ENCODE data around the gene FCF1. TPM values are rescaled to one million over a fixed set of nuclear protein-coding genes. Genes with fewer than 3 reads are reported as not detected.

FCF1 gene
- polyA plus RNA-seq, 1 of the 3 experiments (the other 2 are of a cell fraction): 42.6 TPM

- WGBS (ENCODE audit: low lambda C conversion rate): 85% methylated on average over 1 of the region's 1 CpG
- CTCF ChIA-PET: interaction anchor here (1.8 to 2.0 kb wide), 2 partner anchors 56 to 59 kb away, joined by 6 to 8 read pairs; partner anchors contain the start of gene LTBP2
- Histone ChIP-seq H3K9me2 (no peaks in the 10 kb centered on the region), H2AFZ (ENCODE audit: low read depth) (no peak overlapping the region), H3K9me3 (no peaks in the 10 kb centered on the region), H4K20me1 (ENCODE audit: insufficient read depth) (no peaks in the 10 kb centered on the region), H3K4me1 (ENCODE audit: control insufficient read depth in 1 of 2, insufficient read depth in 2 of 2, low read depth in 1 of 2, low read length in 1 of 2) (peaks cover 0 to 25% of the 10 kb centered on the region in 2 experiments; a peak in 2 of 4 replicates), H3K9ac (peak overlapping the region; percentile 31; the same call in 1 of the 2 replicates), H3F3A (replicated peaks; ENCODE audit: insufficient read depth) (peaks cover 31% of the 10 kb centered on the region), H3K79me2 (ENCODE audit: insufficient read depth) (no peaks in the 10 kb centered on the region), H3K4me3 (ENCODE audit: low read depth in 2 of 2, low read length in 1 of 2) (no peak overlapping the region), H3K27me3 (ENCODE audit: insufficient read depth) (no peaks in the 10 kb centered on the region), H3K4me2 (no peak overlapping the region), H3K27ac (ENCODE audit: low read depth in 2 of 2, low read length in 1 of 2) (peak overlapping the region in 1 of 2 experiments; percentile 85; a peak in 2 of 4 replicates), H3K36me3 (replicated peaks in 1 of 2; ENCODE audit: control insufficient read depth in 1 of 2, insufficient read depth in 2 of 2, low read length in 1 of 2) (peaks cover 66 to 81% of the 10 kb centered on the region in 2 experiments)
- peak; percentile 12; the same call in 1 of the 2 replicates for TF ChIP-seq RXRA (IDR thresholded peaks at IDR 0.05; ENCODE audit: borderline replicate concordance, low read depth)
- TF ChIP-seq TCF12 (IDR thresholded peaks at IDR 0.05): peak; percentile 29; the same call in 1 of the 2 replicates
- TF ChIP-seq, protein P1, sequence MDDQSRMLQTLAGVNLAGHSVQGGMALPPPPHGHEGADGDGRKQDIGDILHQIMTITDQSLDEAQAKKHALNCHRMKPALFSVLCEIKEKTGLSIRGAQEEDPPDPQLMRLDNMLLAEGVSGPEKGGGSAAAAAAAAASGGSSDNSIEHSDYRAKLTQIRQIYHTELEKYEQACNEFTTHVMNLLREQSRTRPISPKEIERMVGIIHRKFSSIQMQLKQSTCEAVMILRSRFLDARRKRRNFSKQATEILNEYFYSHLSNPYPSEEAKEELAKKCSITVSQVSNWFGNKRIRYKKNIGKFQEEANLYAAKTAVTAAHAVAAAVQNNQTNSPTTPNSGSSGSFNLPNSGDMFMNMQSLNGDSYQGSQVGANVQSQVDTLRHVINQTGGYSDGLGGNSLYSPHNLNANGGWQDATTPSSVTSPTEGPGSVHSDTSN (IDR thresholded peaks at IDR 0.05): no peak
- no peak for DNase-seq
- POLR2A ChIA-PET: no interaction called here
These were observed 45.2 kb upstream of the FCF1 start for GRCh38 chr14:74667758-74668157.

DNA sequence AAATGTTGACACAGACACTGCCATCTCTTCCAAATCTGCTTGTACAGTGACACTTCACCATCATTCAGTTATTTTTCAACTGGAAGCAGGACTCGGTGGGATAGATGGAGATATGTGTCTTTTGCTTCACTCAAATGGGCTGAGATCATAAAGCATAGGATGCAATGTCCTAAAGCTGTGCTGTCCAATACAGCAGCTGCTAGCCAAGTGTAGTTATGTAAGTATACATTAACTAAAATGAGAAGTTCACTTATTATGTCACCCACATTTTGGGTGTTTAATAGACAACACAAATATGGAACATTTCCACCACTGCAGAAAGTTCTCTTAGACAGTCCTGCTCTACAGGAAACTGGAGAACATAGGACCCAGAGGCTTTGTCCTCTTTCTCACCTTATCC is 43.7 kb upstream of the FCF1 start:
- H3K4me1 ChIP-seq (ENCODE audit: control insufficient read depth in 1 of 2, insufficient read depth in 2 of 2, low read depth in 1 of 2, low read length in 1 of 2): peaks cover 0 to 25% of the 10 kb centered on the region in 2 experiments; a peak in 2 of 4 replicates
- no peak for DNase-seq
- no peaks in the 10 kb centered on the region for H4K20me1 ChIP-seq (ENCODE audit: insufficient read depth)
- H3K27me3 ChIP-seq (ENCODE audit: insufficient read depth): no peaks in the 10 kb centered on the region
- H3K4me2 ChIP-seq: no peak overlapping the region
- peaks cover 43% of the 10 kb centered on the region for H3F3A ChIP-seq (replicated peaks; ENCODE audit: insufficient read depth)
- H3K9ac ChIP-seq: no peak overlapping the region
- ChIA-PET CTCF (interaction anchor here (0.6 kb wide), 1 partner anchor 9 kb away, joined by 3 read pairs; no protein-coding TSS in a partner anchor), POLR2A (no interaction called here)
- H3K36me3 ChIP-seq (replicated peaks in 1 of 2; ENCODE audit: control insufficient read depth in 1 of 2, insufficient read depth in 2 of 2, low read length in 1 of 2): peaks cover 73 to 77% of the 10 kb centered on the region in 2 experiments
- H3K9me2 ChIP-seq: no peaks in the 10 kb centered on the region
- 85% methylated on average over 1 of the region's 1 CpG for WGBS (ENCODE audit: low lambda C conversion rate)
- no peak overlapping the region for H3K4me3 ChIP-seq (ENCODE audit: low read depth in 2 of 2, low read length in 1 of 2)
- H3K9me3 ChIP-seq: no peaks in the 10 kb centered on the region
- no peaks in the 10 kb centered on the region for H3K79me2 ChIP-seq (ENCODE audit: insufficient read depth)
- H3K27ac ChIP-seq (ENCODE audit: low read depth in 2 of 2, low read length in 1 of 2): peak overlapping the region in 1 of 2 experiments; percentile 85; a peak in 1 of 4 replicates
- TF ChIP-seq NFIC (IDR thresholded peaks at IDR 0.05; ENCODE audit: borderline replicate concordance): no peak
- TF ChIP-seq GATA2 (CRISPR knock-in tag; IDR thresholded peaks at IDR 0.05): no peak
- TF ChIP-seq RAD21 (IDR thresholded peaks at IDR 0.05; ENCODE audit: low read length): no peak
- no peak for TF ChIP-seq CHD2 (IDR thresholded peaks at IDR 0.05; ENCODE audit: low read length, partially characterized antibody)
- TF ChIP-seq TEAD4 (IDR thresholded peaks at IDR 0.05; ENCODE audit: borderline replicate concordance, insufficient read depth): no peak
- TF ChIP-seq IRF3 (IDR thresholded peaks at IDR 0.05; ENCODE audit: low read depth, low read length): no peak
- TF ChIP-seq, protein P1 (IDR thresholded peaks at IDR 0.05): no peak
- no peak for TF ChIP-seq ZBTB33 (IDR thresholded peaks at IDR 0.05; ENCODE audit: borderline replicate concordance, low read depth)
- no peak for TF ChIP-seq EZH2phosphoT487 (IDR thresholded peaks at IDR 0.05; ENCODE audit: borderline replicate concordance, low read depth)
- no peak for TF ChIP-seq TAF1 (IDR thresholded peaks at IDR 0.05; ENCODE audit: borderline replicate concordance, low read depth, low read length)
- TF ChIP-seq, protein P2, sequence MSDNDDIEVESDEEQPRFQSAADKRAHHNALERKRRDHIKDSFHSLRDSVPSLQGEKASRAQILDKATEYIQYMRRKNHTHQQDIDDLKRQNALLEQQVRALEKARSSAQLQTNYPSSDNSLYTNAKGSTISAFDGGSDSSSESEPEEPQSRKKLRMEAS (IDR thresholded peaks at IDR 0.05; ENCODE audit: low read depth): no peak
- no peak for TF ChIP-seq GABPA (IDR thresholded peaks at IDR 0.05; ENCODE audit: low read depth)
- TF ChIP-seq ELF1 (IDR thresholded peaks at IDR 0.05): no peak
- no peak for TF ChIP-seq EP300 (IDR thresholded peaks at IDR 0.05; ENCODE audit: borderline replicate concordance in 1 of 2, low read depth in 1 of 2, low read length in 1 of 2)
- TF ChIP-seq CTCF (IDR thresholded peaks at IDR 0.05): no peak
- H2AFZ ChIP-seq (ENCODE audit: low read depth): no peak overlapping the region

Data from SK-N-SH (cell line).